H1 (cell line): Measurements from ENCODE around the gene SH3D19. TPM values are rescaled to one million over a fixed set of nuclear protein-coding genes. Genes with fewer than 3 reads are reported as not detected.
A peak's percentile ranks its signal among the peaks of the same experiment; 100 is the strongest.

Experiments
- CTCF ChIA-PET: fragments of 300-600 bp; sonication (Branson Sonifier 250); formaldehyde crosslinking; loops from one replicate; lab custom pipeline; 2021; ENCODE audit not compliant: partially characterized antibody; lab: Charles Lee
- POLR2A ChIA-PET: fragments of 300-600 bp; sonication (Branson Sonifier 250); formaldehyde crosslinking; loops from one replicate; lab custom pipeline; 2021; ENCODE audit warnings: inconsistent platforms; ENCODE audit not compliant: partially characterized antibody; lab: Charles Lee
- DNase-seq, 2 experiments: peaks; one replicate each; pipeline versions ENCODE4 v3.0.0 to v3.0.0-alpha.2; 2010 to 2022; ENCODE audit warnings: low spot score in 2 of 2, low read depth in 1 of 2, mixed read lengths in 1 of 2
- FAIRE-seq: peaks from 2 replicates; lab custom pipeline; 2011; peaks lifted over from hg19 to GRCh38; lab: Jason Lieb, UNC
- H2AFZ ChIP-seq: 2 replicates; pipeline ENCODE4 v1.8.1; 2012; ENCODE audit warnings: low read length, inconsistent platforms
- H2AK5ac ChIP-seq: 2 replicates; pipeline ENCODE4 v1.6.1; 2013; ENCODE audit warnings: low read depth, low read length
- H2BK120ac ChIP-seq: replicated peaks from 2 replicates; pipeline ENCODE3; 2013; ENCODE audit warnings: low read depth, low read length, inconsistent platforms
- H2BK12ac ChIP-seq: 2 replicates; pipeline ENCODE4 v1.6.1; 2013; ENCODE audit warnings: low read depth, low read length
- H2BK15ac ChIP-seq: 2 replicates; pipeline ENCODE4 v1.6.1; 2013; ENCODE audit warnings: low read length
- H2BK20ac ChIP-seq: 2 replicates; pipeline ENCODE4 v1.6.1; 2013; ENCODE audit warnings: low read length
- H2BK5ac ChIP-seq: 2 replicates; pipeline ENCODE4 v1.6.1; 2013; ENCODE audit warnings: low read depth, low read length
- H3K14ac ChIP-seq: 2 replicates; pipeline ENCODE4 v1.6.1; 2013; ENCODE audit warnings: inconsistent platforms; ENCODE audit not compliant: insufficient read length
- H3K18ac ChIP-seq: 2 replicates; pipeline ENCODE4 v1.6.1; 2013; ENCODE audit warnings: low read length; ENCODE audit errors: extremely low read depth
- H3K23ac ChIP-seq: 2 replicates; pipeline ENCODE4 v1.6.1; 2013; ENCODE audit warnings: inconsistent platforms; ENCODE audit not compliant: insufficient read length
- H3K23me2 ChIP-seq: 2 replicates; pipeline ENCODE4 v1.6.1; 2013; ENCODE audit warnings: low read depth, low read length
- H3K27ac ChIP-seq: 2 replicates; pipeline ENCODE4 v1.6.1; 2011; ENCODE audit warnings: low read depth, low read length, inconsistent platforms
- H3K27me3 ChIP-seq, 4 experiments: replicated peaks in 1 of 4; 1 replicate in 1 of 4; 2 replicates in 3 of 4; pipeline versions ENCODE4 v1.6.1 to v1.8.1; 2011 to 2013; ENCODE audit warnings: low read length in 3 of 4, mild to moderate bottlenecking in 3 of 4, inconsistent platforms in 2 of 4, mixed read lengths in 2 of 4, moderate library complexity in 1 of 4; ENCODE audit not compliant: control insufficient read depth in 3 of 4, insufficient read depth in 3 of 4; ENCODE audit errors: extremely low read depth in 1 of 4
- H3K36me3 ChIP-seq, 4 experiments: 2 replicates each; pipeline versions ENCODE4 v1.6.1 to v1.8.1; 2011 to 2013; ENCODE audit warnings: mild to moderate bottlenecking in 4 of 4, low read length in 3 of 4, moderate library complexity in 2 of 4, control low read depth in 1 of 4, inconsistent platforms in 1 of 4; ENCODE audit not compliant: insufficient read depth in 4 of 4, control insufficient read depth in 2 of 4
- H3K4ac ChIP-seq: replicated peaks from 2 replicates; pipeline ENCODE3; 2013; ENCODE audit warnings: low read length, low read depth, mixed read lengths, inconsistent platforms; ENCODE audit not compliant: insufficient read length
- H3K4me1 ChIP-seq, 4 experiments: replicated peaks in 1 of 4; 1 replicate in 1 of 4; 2 replicates in 3 of 4; pipeline versions ENCODE4 v1.6.1 to v1.8.1; 2011 to 2013; ENCODE audit warnings: low read length in 3 of 4, inconsistent platforms in 2 of 4, mixed read lengths in 1 of 4; ENCODE audit not compliant: insufficient read depth in 4 of 4, control insufficient read depth in 3 of 4
- H3K4me2 ChIP-seq, 2 experiments: 2 replicates each; pipeline versions ENCODE4 v1.6.1 to v1.8.1; 2011 to 2013; ENCODE audit warnings: low read depth in 2 of 2, low read length in 2 of 2, control low read depth in 1 of 2, inconsistent platforms in 1 of 2, mild to moderate bottlenecking in 1 of 2; ENCODE audit not compliant: insufficient read depth in 1 of 2
- H3K4me3 ChIP-seq, 4 experiments: fragments of 200-600, 300-600 bp in 1 of 4; sonication (generic), shearing (Covaris generic), sonication (Bioruptor Twin) in 1 of 4; 2 replicates each; pipeline versions ENCODE4 v1.5.1 to v1.8.1; 2011 to 2016; ENCODE audit warnings: low read length in 4 of 4, low read depth in 3 of 4, control low read depth in 2 of 4, inconsistent platforms in 2 of 4, mild to moderate bottlenecking in 2 of 4, mixed read lengths in 1 of 4, moderate library complexity in 1 of 4; ENCODE audit not compliant: insufficient read depth in 2 of 4; ENCODE audit errors: extremely low read depth in 1 of 4
- H3K56ac ChIP-seq: replicated peaks from 2 replicates; pipeline ENCODE3; 2013; ENCODE audit warnings: low read depth, mild to moderate bottlenecking, mixed read lengths, low read length, inconsistent platforms; ENCODE audit not compliant: insufficient read length
- H3K79me1 ChIP-seq: 2 replicates; pipeline ENCODE4 v1.6.1; 2013; ENCODE audit warnings: low read depth, low read length, control low read depth
- H3K79me2 ChIP-seq, 2 experiments: 2 replicates each; pipeline versions ENCODE4 v1.6.1 to v1.8.1; 2012 to 2013; ENCODE audit warnings: low read length in 2 of 2, mild to moderate bottlenecking in 2 of 2, inconsistent platforms in 1 of 2; ENCODE audit not compliant: insufficient read depth in 2 of 2, control insufficient read depth in 1 of 2
- H3K9ac ChIP-seq, 4 experiments: replicated peaks in 1 of 4; 1 replicate in 1 of 4; 2 replicates in 3 of 4; pipeline versions ENCODE4 v1.6.1 to v1.8.1; 2011 to 2013; ENCODE audit warnings: low read depth in 3 of 4, low read length in 3 of 4, control low read depth in 2 of 4, mild to moderate bottlenecking in 2 of 4, moderate library complexity in 2 of 4, inconsistent platforms in 1 of 4; ENCODE audit errors: extremely low read depth in 1 of 4
- H3K9me3 ChIP-seq, 2 experiments: 2 replicates each; pipeline versions ENCODE4 v1.6.1 to v1.8.1; 2012 to 2013; ENCODE audit warnings: mild to moderate bottlenecking in 2 of 2, moderate library complexity in 2 of 2, control low read depth in 1 of 2, inconsistent platforms in 1 of 2, low read depth in 1 of 2, low read length in 1 of 2, mixed read lengths in 1 of 2; ENCODE audit not compliant: insufficient read depth in 2 of 2
- H4K20me1 ChIP-seq, 2 experiments: replicated peaks in 1 of 2; 2 replicates each; pipeline versions ENCODE3 to v1.8.1; 2011 to 2013; ENCODE audit warnings: inconsistent platforms in 2 of 2, low read length in 2 of 2, mild to moderate bottlenecking in 1 of 2; ENCODE audit not compliant: insufficient read depth in 2 of 2, control insufficient read depth in 1 of 2
- H4K5ac ChIP-seq: 2 replicates; pipeline ENCODE4 v1.6.1; 2013; ENCODE audit warnings: low read length, low read depth, mixed read lengths, inconsistent platforms; ENCODE audit not compliant: insufficient read length
- H4K8ac ChIP-seq: 2 replicates; pipeline ENCODE4 v1.8.0; 2013; ENCODE audit warnings: mild to moderate bottlenecking, moderate library complexity, low read length, inconsistent platforms; ENCODE audit not compliant: insufficient read depth; ENCODE audit errors: extremely low read depth
- H4K91ac ChIP-seq: replicated peaks from 2 replicates; pipeline ENCODE3; 2013; ENCODE audit warnings: low read length, mixed read lengths, inconsistent platforms; ENCODE audit not compliant: insufficient read length
- CTBP2 ChIP-seq: IDR thresholded peaks from 2 replicates; pipeline ENCODE4 v1.7.0; 2011; ENCODE audit warnings: borderline replicate concordance, mild to moderate bottlenecking, moderate library complexity, mixed read lengths, low read length; ENCODE audit not compliant: insufficient read depth, insufficient read length
- EGR1 ChIP-seq: IDR thresholded peaks from 2 replicates; pipeline ENCODE4 v1.6.1; 2011; ENCODE audit warnings: low read depth, low read length, borderline replicate concordance
- FOSL1 ChIP-seq: IDR thresholded peaks from 2 replicates; pipeline ENCODE4 v1.6.1; 2011; ENCODE audit warnings: mild to moderate bottlenecking, low read depth, low read length, moderate library complexity; ENCODE audit not compliant: insufficient read depth
- GTF2F1 ChIP-seq: IDR thresholded peaks from 2 replicates; pipeline ENCODE4 v1.6.1; 2012; ENCODE audit warnings: low read depth, low read length, improper control_type of control experiment, borderline replicate concordance
- KDM1A ChIP-seq: fragments of 200-600, 300-600 bp; sonication (generic); IDR thresholded peaks from 2 replicates; pipeline ENCODE4 v1.7.1; 2016; ENCODE audit warnings: mild to moderate bottlenecking, low read length, borderline replicate concordance
- RBBP5 ChIP-seq: IDR thresholded peaks from 2 replicates; pipeline ENCODE4 v1.7.1; 2012; ENCODE audit warnings: low read depth, mild to moderate bottlenecking, inconsistent platforms, low read length, moderate library complexity, borderline replicate concordance
- SIRT6 ChIP-seq: IDR thresholded peaks from one replicate; pipeline ENCODE4 v1.7.1; 2012; ENCODE audit warnings: low read length, inconsistent platforms
- TAF1 ChIP-seq: IDR thresholded peaks from 2 replicates; pipeline ENCODE4 v1.6.1; 2011; ENCODE audit warnings: mild to moderate bottlenecking, low read depth, low read length
- TCF12 ChIP-seq: IDR thresholded peaks from 2 replicates; pipeline ENCODE4 v1.6.1; 2011; ENCODE audit warnings: low read depth, mild to moderate bottlenecking, low read length
- TEAD4 ChIP-seq: IDR thresholded peaks from 2 replicates; pipeline ENCODE4 v1.6.1; 2012; ENCODE audit warnings: low read depth, low read length, inconsistent platforms, mixed read lengths
- YY1 ChIP-seq: IDR thresholded peaks from 2 replicates; pipeline ENCODE4 v1.6.1; 2011; ENCODE audit warnings: low read depth, mild to moderate bottlenecking, low read length
- WGBS, 2 experiments: shearing (Covaris generic) in 1 of 2; methylation state at CpG; one replicate each; pipeline versions ENCODE4 v1.1.6 to v1.1.7; 2013 to 2015; ENCODE audit warnings: low lambda C conversion rate in 2 of 2, mixed read lengths in 2 of 2, inconsistent platforms in 1 of 2, low coverage in 1 of 2, missing lambda C conversion rate in 1 of 2; ENCODE audit not compliant: insufficient replicate concordance in 2 of 2, insufficient coverage in 1 of 2, insufficient read length in 1 of 2; ENCODE audit errors: extremely low coverage in 1 of 2, missing lambda C conversion rate in 1 of 2; 5-methylcytosine and 5-hydroxymethylcytosine counted together
- polyA plus RNA-seq, 7 experiments: library from polyadenylated mRNA; depleted of rRNA in 3 of 7; stranded (reverse) in 5 of 7; unstranded in 2 of 7; fragments of >200 nt in 5 of 7; fragments of 200-250 nt in 2 of 7; gene quantifications; 1 replicate in 5 of 7; 2 replicates in 1 of 7; 4 replicates in 1 of 7; pipeline versions ENCODE4 v1.2.1 to v1.2.3, GENCODE V29; 2011 to 2013; ENCODE audit warnings: missing spikeins in 2 of 7, mixed read lengths in 2 of 7
- total RNA-seq: library from RNA; stranded (reverse); fragmentation: NEBNext Ultra II Directional; extraction: Animal tissue kit (Norgen Biotek cat#: 25700); gene quantifications from 2 replicates; pipeline ENCODE4 v1.2.1, GENCODE V29; 2021
- TF ChIP-seq, protein P1 (sequence below): IDR thresholded peaks from 2 replicates; pipeline ENCODE4 v1.6.1; 2012; ENCODE audit warnings: low read length, inconsistent platforms

SH3D19 gene
- total and polyA plus RNA-seq, 2 of the 8 experiments (the other 6 are each of a cell fraction or from before 2014, with no cell fraction given): 11.7 to 51.3 TPM

DNA sequence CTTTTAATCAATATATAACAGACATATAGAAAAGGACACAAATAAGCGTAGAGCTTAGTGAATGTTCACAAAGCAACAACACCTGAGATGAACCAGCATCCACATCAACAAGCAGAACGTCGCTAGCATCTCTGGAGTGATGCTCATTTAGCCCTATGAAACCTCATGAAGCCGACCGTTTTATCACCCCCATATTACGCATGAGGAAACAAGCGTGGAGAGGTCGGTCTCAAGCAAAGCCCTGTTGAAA is 226.5 kb downstream of the SH3D19 start:
- Histone ChIP-seq H3K23me2 (peaks cover 6% of the 10 kb centered on the region), H3K79me2 (peaks cover 15 to 36% of the 10 kb centered on the region in 2 experiments), H2AFZ (peak overlapping the region; percentile 98), H2BK5ac (peak overlapping the region; percentile 87), H3K4ac (no peak overlapping the region), H3K14ac (no peak overlapping the region), H3K4me1 (peaks cover 0 to 1% (median 0%) of the 10 kb centered on the region in 4 experiments; a peak in 1 of 7 replicates), H2BK20ac (no peak overlapping the region; the same call in 1 of the 2 replicates), H3K27ac (peak overlapping the region; percentile 70), H3K36me3 (peaks cover 23 to 39% (median 31%) of the 10 kb centered on the region in 4 experiments), H3K4me3 (peak overlapping the region; percentile 77 to 100 (median 94)), H2BK15ac (no peak overlapping the region), H3K23ac (no peak overlapping the region), H3K18ac (peak overlapping the region; percentile 100), H3K9ac (peak overlapping the region; percentile 37 to 70 (median 58)), H3K4me2 (peak overlapping the region; percentile 66 to 79), H2BK120ac (no peak overlapping the region), H4K5ac (peak overlapping the region; percentile 38), H4K8ac (no peak overlapping the region; the same call in 1 of the 2 replicates), H3K9me3 (no peaks in the 10 kb centered on the region), H2BK12ac (peak overlapping the region; percentile 93), H3K56ac (no peak overlapping the region), H3K79me1 (no peaks in the 10 kb centered on the region), H2AK5ac (peak overlapping the region; percentile 88), H3K27me3 (no peaks in the 10 kb centered on the region), H4K20me1 (peaks cover 12 to 14% of the 10 kb centered on the region in 2 experiments), H4K91ac (peak overlapping the region; percentile 1)
- FAIRE-seq (no peak), DNase-seq (no peak)
- POLR2A ChIA-PET: interaction anchor here (0.7 to 9.1 kb wide), 14 partner anchors 10 to 226 kb away, joined by 3 to 145 read pairs (median 5); partner anchors contain the start of genes LRBA and SH3D19
- WGBS, 2 experiments: 41% methylated on average over 8 of the region's 8 CpGs; no CpG with 5 or more reads in 1 of the 2 experiments
- CTCF ChIA-PET: interaction anchor here (0.6 to 1.4 kb wide), 9 partner anchors 9 to 1031 kb away, joined by 3 to 5 read pairs (median 3); no protein-coding TSS in a partner anchor
- no peak for TF ChIP-seq KDM1A
- TF ChIP-seq RBBP5: no peak
- TF ChIP-seq EGR1: no peak
- no peak for TF ChIP-seq TCF12
- no peak for TF ChIP-seq FOSL1
- TF ChIP-seq CTBP2: no peak
- TF ChIP-seq, protein P1, sequence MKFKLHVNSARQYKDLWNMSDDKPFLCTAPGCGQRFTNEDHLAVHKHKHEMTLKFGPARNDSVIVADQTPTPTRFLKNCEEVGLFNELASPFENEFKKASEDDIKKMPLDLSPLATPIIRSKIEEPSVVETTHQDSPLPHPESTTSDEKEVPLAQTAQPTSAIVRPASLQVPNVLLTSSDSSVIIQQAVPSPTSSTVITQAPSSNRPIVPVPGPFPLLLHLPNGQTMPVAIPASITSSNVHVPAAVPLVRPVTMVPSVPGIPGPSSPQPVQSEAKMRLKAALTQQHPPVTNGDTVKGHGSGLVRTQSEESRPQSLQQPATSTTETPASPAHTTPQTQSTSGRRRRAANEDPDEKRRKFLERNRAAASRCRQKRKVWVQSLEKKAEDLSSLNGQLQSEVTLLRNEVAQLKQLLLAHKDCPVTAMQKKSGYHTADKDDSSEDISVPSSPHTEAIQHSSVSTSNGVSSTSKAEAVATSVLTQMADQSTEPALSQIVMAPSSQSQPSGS: no peak
- TF ChIP-seq TEAD4: no peak
- TF ChIP-seq SIRT6: no peak
- TF ChIP-seq TAF1: no peak
- no peak for TF ChIP-seq YY1
- TF ChIP-seq GTF2F1: no peak
